Coronary artery (tissue), 2 donors: Measurements from ENCODE around the gene DDX39A.
"Not testable (repeated sequence)": the region's sequence is repeated elsewhere in the genome, so short reads cannot be mapped to it uniquely, and the experiment has no call there.

Experiments used
- DNase-seq: peaks from one replicate; pipeline ENCODE4 v3.0.0-alpha.2; 2017; ENCODE audit warnings: low spot score
- H3K27ac ChIP-seq, 2 donors: fragments of 200-600 bp; sonication (generic); one replicate each; pipeline ENCODE4 v1.5.1; 2016 to 2019
- H3K4me3 ChIP-seq: fragments of 200-600 bp; sonication (generic); 2 replicates; pipeline ENCODE4 v1.5.1; 2016; ENCODE audit warnings: mild to moderate bottlenecking, moderate library complexity
- TF ChIP-seq, protein P1 (sequence below): fragments of 200-600 bp; sonication (generic); IDR thresholded peaks from one replicate; pipeline ENCODE4 v1.5.1; 2019; ENCODE audit warnings: antibody characterized with exemption

Gene DDX39A

DNA sequence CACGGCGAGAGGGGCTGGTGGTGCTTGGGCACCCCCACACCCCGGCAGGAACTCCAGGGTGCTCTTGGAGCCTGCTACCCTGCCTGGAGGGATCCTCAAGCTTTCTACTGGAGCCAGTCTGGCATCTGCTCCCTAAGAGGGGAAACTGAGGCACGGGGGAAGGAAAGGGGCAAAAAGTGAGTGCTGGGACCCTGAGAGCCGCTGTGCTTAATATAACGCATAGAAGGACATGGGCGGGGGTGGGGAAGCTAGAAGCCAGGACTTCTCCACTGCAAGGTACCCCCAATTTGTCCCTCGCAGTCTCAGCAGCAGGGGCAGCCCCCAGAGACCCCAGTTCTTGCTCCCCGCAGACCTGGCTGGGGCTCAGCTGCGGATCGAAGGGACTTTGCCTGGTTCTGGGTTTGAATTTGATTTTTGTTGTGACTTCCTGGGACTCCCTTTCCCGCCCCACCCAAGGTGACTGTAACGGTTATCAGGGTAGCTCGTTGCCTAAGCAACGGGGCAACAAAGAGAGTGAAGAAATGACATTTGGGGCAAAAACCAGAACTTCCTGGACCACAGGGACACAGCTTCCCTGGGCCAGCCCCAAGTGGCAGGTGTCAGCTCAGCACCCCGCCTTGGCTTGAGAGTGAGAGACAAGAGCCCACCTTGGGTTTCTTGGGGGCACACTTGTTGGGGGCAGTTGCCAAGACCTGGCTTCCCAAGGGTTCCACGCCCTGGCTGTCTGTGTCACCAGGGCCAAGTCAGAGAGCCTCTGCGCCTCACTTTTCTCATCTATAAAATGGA, 37.3 kb downstream of the DDX39A start:
- Histone ChIP-seq H3K4me3 (peak overlapping the region; percentile 89), H3K27ac (peak overlapping the region; percentile 93 to 96)
- TF ChIP-seq, protein P1, sequence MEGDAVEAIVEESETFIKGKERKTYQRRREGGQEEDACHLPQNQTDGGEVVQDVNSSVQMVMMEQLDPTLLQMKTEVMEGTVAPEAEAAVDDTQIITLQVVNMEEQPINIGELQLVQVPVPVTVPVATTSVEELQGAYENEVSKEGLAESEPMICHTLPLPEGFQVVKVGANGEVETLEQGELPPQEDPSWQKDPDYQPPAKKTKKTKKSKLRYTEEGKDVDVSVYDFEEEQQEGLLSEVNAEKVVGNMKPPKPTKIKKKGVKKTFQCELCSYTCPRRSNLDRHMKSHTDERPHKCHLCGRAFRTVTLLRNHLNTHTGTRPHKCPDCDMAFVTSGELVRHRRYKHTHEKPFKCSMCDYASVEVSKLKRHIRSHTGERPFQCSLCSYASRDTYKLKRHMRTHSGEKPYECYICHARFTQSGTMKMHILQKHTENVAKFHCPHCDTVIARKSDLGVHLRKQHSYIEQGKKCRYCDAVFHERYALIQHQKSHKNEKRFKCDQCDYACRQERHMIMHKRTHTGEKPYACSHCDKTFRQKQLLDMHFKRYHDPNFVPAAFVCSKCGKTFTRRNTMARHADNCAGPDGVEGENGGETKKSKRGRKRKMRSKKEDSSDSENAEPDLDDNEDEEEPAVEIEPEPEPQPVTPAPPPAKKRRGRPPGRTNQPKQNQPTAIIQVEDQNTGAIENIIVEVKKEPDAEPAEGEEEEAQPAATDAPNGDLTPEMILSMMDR: no peak
- no peak for DNase-seq

DNA sequence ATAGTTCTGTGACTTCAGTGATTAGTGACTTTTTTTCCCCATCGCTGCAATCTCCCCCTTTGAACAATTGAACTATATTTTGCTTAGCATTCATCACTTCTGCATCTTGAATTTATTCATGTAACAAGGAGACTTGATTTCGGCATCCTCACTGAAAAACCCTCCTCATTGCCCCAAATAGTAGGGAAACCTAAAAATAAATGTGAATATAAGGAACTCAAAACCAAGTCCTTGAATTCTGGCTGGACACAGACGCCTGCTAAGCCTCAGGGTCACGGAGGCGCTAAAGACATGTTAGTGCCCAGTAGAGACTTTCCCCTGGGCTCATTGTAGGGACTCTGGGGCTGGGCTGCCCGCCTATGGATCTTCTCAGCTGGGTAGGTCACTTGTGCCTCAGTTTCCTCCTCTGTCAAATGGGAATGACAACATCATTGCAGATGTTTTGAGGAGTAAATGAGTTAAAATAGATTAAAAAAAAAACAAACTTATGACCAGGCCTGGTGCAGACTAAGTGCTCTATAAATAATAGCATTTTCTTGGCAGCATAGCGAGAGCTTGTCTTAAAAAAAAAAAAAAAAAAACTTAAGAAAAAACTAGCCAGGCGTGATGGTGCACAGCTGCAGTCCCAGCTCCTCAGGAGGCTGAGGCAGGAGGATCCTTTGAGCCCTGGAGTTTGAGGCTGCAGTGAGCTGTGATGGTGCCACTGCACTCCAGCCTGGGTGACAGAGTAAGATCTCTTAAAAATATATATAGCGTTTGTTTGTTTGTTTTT, 39.7 kb downstream of the DDX39A start:
- TF ChIP-seq, protein P1: no peak
- H3K4me3 ChIP-seq: no peak overlapping the region
- peak overlapping the region; percentile 93 to 96 for H3K27ac ChIP-seq
- no peak for DNase-seq

- peak overlapping the region; percentile 80 to 93 for H3K27ac ChIP-seq
- no peak for DNase-seq
- TF ChIP-seq, protein P1: no peak
- no peak overlapping the region for H3K4me3 ChIP-seq
Measured at GRCh38 chr19:14378890-14379289, 40.3 kb downstream of the DDX39A start.

GRCh38 chr19:14377883-14378328, 41.2 kb downstream of the DDX39A start:
- Histone ChIP-seq H3K27ac (peak overlapping the region; percentile 28 to 54), H3K4me3 (no peak overlapping the region)
- TF ChIP-seq, protein P1: no peak
- no peak for DNase-seq

- Histone ChIP-seq H3K4me3 (peak overlapping the region; percentile 48), H3K27ac (peak overlapping the region; percentile 87 to 93)
- DNase-seq: no peak
- TF ChIP-seq, protein P1: no peak
Measured at GRCh38 chr19:14375582-14376291, 43.4 kb downstream of the DDX39A start.

DNA sequence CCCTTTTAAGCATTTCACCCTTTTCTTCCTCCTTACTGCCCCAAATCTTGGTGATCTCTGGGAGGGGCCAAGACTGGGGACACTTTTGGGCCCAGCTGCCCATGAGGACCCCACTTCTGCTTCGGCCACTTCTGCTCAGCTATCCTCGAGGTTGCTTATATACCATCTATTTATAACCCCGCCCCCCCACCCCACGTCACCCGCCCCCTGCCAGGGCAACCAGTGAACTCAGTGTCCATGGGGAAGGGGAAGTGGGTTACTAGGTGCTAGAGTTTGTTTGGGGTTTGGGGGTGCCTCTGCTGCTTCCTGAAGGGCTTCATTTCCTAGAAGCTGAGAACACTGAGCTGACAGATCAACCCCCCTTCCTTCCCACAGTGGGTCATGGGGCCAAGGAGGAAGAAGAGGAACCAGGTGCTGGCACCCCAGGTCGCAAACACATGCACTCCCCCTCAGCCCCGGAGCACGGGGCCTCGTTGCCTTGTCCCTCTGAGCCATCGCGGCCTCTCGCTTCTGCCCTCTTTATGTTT, 44.0 kb downstream of the DDX39A start:
- DNase-seq: no peak
- Histone ChIP-seq H3K27ac (peak overlapping the region; percentile 87 to 93), H3K4me3 (peak overlapping the region; percentile 48)
- TF ChIP-seq, protein P1: no peak

DNA sequence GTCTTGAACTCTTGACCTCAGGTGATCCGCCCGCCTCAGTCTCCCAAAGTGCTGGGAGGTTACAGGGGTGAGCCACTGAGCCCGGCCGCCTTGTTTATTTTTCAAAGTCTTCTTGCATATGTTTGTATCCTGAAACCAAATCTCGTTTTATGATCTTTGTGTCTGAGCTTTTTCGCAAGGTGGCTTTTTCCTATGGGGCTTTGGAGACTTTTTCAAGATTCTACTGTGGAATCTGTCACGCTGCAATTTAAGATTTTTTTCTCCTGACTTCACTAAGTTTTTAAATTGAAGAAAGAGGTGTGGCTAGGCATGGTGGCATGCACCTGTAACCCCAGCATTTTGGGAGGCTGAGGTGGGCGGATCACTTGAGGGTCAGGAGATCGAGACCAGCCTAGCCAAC, 44.8 kb downstream of the DDX39A start:
- H3K27ac ChIP-seq: peak overlapping the region in 1 of 2 donors; percentile 93
- not testable (repeated sequence) for DNase-seq, H3K4me3 ChIP-seq

DNA sequence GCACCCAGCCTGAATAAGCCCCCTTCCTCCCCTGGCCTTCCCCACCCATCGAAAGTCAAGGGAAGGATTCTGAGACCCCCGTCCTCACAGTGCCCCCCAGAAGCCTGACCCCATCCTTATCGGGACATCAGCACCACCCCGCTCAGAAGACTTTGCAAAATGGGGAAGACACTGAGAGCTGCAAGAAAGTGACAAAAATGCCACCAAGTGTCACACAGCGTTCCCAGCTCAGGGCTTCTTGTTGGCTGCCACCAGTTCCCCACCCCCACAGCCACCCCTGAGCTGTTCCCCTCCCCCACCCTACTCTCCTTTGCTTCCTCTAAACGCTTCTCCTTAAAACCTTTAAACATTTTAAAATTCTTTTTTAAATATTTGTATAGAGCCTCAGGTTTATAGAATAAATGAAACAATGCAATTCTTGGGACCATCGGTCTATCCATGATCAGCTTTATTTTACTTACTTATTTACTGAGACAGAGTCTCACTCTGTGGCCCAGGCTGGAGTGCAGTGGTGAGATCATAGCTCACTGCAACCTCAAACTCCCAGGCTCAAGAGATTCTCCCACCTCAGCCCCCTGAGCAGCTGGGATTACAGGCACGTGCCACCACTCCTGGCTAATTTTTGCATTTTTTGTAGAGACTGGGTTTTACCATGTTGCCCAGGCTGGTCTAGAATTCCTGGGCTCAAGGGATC, 46.6 kb downstream of the DDX39A start:
- H3K27ac ChIP-seq, DNase-seq, H3K4me3 ChIP-seq: not testable (repeated sequence)
